Measurements from ENCODE around the gene DSE. TPM values are rescaled to one million over a fixed set of nuclear protein-coding genes. Genes with fewer than 3 reads are reported as not detected.

The DSE gene
- polyA plus RNA-seq, 5 donors: 34.1 to 54.9 (median 50.0) TPM

DNA sequence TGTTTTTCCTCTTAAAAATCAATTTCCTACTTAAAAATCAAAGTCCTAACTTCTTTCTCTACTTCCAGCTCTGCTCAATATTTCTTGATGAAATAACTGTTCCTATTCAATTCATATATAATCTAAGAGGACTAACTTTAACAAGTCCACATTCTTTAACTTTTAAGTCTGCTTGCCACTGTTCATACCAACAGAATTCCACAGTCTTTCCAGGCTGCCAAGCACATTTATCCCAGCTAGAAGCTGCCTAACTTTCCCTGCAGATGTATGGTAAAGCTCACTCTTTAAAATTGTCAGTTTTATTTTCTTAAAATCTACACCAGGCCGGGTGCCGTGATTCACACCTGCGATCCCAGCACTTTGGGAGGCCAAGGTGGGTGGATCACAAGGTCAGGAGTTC is 102.0 kb downstream of the DSE start:
- no peak for DNase-seq

DNA sequence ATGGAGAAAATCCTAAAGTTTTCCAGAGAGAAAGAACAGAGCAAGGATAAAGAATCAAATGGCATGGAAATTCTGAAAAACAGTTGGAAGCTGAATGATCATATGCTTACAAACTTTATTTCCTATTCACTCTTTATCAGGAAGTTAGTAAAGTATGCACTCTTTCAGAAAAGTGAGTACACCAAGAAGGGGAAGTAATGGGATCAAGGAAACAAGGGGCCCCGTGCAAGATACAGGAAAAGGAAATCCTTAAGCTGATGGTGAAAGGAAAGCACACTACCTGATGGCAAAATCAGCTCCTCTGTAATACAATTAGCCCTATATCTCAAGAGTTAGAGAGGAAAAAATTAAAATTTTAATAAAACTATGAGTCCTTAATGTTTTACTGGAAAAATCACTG is 104.4 kb downstream of the DSE start:
- no peak for DNase-seq

DNA sequence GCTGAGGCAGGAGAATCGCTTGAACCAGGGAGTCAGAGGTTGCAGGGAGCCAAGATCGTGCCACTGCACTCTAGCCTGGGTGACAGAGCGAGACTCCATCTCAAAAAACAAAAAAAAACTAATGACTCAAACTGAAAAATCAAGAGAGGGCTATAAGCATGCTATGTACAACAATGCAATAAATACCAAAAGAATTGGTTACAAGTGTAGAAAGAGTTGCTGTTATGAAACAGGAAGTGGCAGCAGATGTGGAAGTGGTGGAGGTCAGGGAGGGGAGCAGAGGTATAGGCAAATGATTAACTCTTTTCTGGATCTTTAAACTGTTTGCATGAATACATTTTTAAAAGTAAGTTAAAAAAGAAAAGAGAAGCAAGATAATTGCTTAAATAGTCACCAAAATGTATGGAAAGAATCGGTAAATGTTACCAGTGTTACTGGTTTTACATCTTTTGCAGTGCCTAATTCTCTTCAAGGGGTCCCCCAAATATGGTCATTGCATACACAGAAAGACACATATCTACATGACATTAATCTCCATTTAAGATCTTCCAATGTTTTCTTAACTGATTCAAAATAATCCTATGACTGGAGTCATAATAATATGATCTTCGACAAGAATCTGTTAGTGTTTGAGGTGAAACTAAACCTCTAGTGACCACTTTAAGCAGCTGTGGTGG is 105.4 kb downstream of the DSE start:
- DNase-seq: no peak

DNA sequence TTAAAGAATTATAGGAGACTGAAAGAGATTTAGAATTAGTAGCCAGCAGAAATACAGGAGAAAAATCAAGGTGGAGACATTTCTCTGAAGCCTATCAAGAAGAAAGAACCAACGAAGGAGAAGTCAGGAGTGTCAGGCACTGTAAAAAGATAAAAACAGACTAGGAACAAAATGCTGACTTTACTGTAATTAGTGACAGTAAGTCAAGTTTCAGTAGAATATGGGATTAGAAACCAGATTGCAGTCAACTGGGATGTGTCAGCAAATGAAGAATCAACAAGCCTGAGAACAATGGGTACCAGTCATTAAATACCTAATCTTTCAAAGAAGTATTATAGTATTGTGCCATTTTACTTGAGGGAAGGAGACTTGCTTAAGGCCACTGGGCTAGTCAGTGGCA is 112.0 kb downstream of the DSE start:
- no peak for DNase-seq

DNA sequence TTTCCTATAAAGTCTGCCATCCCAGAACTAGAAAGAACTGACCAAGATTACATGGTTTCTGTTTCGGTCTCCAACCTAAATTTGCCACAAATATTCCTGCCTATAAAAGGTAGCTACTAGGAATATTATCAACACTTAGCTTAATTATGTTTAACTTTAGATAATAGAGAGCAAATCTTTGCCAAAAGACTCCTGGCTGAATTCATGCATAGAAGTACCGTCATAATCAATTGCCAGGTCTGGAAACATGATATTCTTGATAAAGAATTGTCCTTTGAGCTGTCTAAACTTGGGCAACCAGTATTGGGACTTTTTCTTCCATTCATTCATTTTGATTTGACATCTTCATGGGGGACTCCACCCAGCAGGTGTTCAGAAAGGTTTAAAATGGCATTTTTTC is 112.9 kb downstream of the DSE start:
- DNase-seq: no peak

DNA sequence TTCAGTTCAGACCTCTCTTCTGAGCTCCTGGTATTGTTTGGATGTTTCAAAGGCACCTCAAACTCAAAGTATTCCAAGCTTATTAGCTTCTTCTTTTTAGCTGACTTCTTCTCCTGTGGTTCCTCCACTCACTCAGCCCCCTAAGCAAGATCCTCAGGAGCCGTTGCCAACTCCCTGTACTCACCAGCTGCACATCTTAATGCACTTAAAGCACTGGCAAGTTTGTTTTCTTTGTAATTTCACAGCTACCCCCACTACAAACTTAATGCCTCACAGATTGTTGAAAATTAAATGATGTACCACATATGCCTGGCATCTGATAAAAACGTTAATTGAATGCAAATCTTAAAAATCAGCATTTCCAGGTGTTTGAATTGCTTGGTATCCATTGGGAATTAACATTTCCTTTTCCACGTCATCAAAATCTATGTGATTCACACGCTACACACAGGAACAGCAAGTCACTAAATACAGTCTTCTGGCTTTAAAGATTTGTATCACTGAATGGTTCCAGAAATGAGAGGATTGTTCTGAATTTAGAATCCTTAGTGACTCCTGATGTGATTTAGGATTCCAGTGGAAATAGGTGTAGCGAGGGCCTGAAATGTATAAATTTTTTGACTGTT is 114.9 kb downstream of the DSE start:
- no peak for DNase-seq

DNA sequence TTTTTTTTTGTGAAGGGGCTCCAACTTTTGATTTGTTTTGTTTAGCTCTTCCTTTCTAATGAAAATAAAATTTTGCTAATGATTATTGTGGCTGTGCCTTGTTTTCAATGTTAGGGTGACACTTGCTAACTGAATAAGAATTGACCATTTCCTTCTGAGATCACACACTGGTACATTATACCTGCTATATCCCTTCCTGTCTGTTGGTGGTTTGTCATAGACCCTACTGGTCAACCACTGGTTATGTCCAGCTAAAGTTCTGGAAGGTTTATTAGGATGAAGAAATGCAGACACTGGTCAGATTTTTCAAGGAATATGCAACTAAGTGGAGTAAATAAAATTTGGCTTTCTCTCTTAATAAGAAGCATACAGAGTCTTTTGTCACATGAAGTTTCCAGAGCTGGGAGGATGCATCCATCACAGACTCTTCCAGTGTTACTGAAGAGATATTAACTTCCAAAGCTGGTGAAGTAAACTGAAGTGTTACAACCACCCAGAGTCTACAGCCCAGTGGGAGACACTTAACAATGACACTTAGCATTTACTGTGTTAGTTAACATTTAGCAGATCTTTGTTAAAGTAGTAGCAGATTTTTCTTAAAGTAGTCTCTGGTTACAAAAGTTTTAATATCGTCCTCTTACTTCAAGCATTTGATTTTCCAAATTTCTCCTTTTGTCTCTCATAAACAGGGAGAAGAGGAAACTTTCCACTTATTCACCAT is 121.0 kb downstream of the DSE start:
- DNase-seq: no peak

DNA sequence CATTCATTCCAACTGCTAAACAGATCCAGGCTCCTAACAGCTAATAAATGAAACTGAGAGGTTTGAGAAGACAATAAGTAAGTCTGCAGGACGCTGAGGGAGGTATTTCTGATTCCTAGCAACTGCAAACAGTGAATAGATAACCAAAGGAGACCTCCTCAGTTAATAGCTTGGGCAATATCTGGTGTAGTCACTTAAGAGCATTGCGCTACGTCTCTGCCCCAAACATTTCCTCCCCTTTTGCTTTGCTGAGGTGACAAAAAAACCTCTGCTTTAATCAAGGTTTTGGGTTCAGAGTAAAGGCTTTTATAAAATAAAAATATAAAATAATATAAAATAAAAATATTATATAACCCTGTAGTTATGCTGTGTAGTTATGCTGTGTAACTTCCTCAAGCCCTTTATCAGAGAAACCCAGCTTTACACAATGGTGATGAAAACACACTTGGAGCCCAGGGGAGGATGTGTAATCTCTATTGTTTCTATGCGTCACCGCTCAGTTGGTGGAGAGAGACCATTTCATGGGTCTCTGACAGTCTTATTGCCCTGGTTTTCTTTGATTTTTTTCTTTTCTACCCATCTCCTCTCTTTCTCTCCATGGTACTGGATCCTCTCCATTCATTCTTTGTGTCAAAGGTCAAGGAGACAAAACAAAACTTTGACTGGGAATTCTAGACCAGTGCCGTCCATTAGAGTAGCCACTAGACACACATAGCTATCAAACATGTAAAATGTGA is 121.8 kb downstream of the DSE start:
- no peak for DNase-seq

Other genes starting within 250 kb of the DSE start
- under 1 TPM; 0.14 to 0.47 (median 0.24) TPM for gene COL10A1, start 244.8 kb upstream of the DSE start, polyA plus RNA-seq (ENCODE audit: insufficient read depth in 1 of 5, insufficient read length in 5 of 5, low replicate concordance in 1 of 5)
- gene TSPYL4, start 116.9 kb upstream of the DSE start, polyA plus RNA-seq (ENCODE audit: insufficient read depth in 1 of 5, insufficient read length in 5 of 5, low replicate concordance in 1 of 5): 10 to 100 TPM; 40.7 to 56.4 (median 47.4) TPM
- 10 to 100 TPM; 68.1 to 89.2 (median 79.0) TPM for gene TSPYL1, start 91.0 kb upstream of the DSE start, polyA plus RNA-seq (ENCODE audit: insufficient read depth in 1 of 5, insufficient read length in 5 of 5, low replicate concordance in 1 of 5)
- gene CALHM6, start 90.4 kb downstream of the DSE start, polyA plus RNA-seq (ENCODE audit: insufficient read depth in 1 of 5, insufficient read length in 5 of 5, low replicate concordance in 1 of 5): 1 to 10 TPM; 3.1 to 8.0 (median 6.1) TPM
- gene CALHM5, start 140.7 kb downstream of the DSE start, polyA plus RNA-seq (ENCODE audit: insufficient read depth in 1 of 5, insufficient read length in 5 of 5, low replicate concordance in 1 of 5): 1 to 10 TPM; 3.8 to 6.8 (median 6.3) TPM
- gene TRAPPC3L, start 174.7 kb downstream of the DSE start, polyA plus RNA-seq (ENCODE audit: insufficient read depth in 1 of 5, insufficient read length in 5 of 5, low replicate concordance in 1 of 5): under 1 TPM; 0.31 to 0.95 (median 0.48) TPM
- gene CALHM4, start 182.8 kb downstream of the DSE start, polyA plus RNA-seq (ENCODE audit: insufficient read depth in 1 of 5, insufficient read length in 5 of 5, low replicate concordance in 1 of 5): under 1 TPM in 1 of 5 donors, not detected in 4; 0.13 TPM
- gene RWDD1, start 200.6 kb downstream of the DSE start, polyA plus RNA-seq (ENCODE audit: insufficient read depth in 1 of 5, insufficient read length in 5 of 5, low replicate concordance in 1 of 5): 100 to 1,000 TPM in 2 of 5 donors, 10 to 100 TPM in 3; 73.3 to 104 (median 80.1) TPM
- gene RSPH4A, start 245.5 kb downstream of the DSE start, polyA plus RNA-seq (ENCODE audit: insufficient read depth in 1 of 5, insufficient read length in 5 of 5, low replicate concordance in 1 of 5): 10 to 100 TPM in 2 of 5 donors, 1 to 10 TPM in 3; 7.5 to 11.4 (median 9.2) TPM

All from right lung (tissue), 5 donors.